GM21528 (cell line): ENCODE data around the gene ITGA7.
"Not testable (repeated sequence)": the region's sequence is repeated elsewhere in the genome, so short reads cannot be mapped to it uniquely, and the experiment has no call there.

Experiments
- ATAC-seq: cut with Tn5 transposase; IDR thresholded peaks from one replicate; pipeline ENCODE4 v1.9.1; 2021; ENCODE audit warnings: mild to moderate bottlenecking, moderate library complexity; ENCODE audit not compliant: unreplicated experiment, low FRiP score

Gene ITGA7

DNA sequence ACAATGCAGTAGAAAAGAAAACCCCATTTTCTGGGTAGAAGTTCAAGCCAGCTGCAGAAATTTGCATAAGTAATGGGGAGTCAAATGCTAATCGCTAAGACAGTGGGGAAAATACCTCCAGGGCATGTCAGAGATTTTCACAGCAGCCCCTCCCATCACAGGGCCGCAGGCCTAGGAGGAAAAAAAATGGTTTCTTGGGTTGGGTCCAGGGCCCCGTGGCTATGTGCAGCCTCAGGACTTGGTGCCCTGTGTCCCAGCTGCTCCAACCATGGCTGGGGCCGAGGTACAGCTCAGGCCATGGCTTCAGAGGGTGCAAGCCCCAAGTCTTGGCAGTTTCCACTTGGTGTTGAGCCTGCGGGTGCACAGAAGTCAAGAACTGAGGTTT lies 56.4 kb downstream of the ITGA7 start:
- no peak for ATAC-seq

DNA sequence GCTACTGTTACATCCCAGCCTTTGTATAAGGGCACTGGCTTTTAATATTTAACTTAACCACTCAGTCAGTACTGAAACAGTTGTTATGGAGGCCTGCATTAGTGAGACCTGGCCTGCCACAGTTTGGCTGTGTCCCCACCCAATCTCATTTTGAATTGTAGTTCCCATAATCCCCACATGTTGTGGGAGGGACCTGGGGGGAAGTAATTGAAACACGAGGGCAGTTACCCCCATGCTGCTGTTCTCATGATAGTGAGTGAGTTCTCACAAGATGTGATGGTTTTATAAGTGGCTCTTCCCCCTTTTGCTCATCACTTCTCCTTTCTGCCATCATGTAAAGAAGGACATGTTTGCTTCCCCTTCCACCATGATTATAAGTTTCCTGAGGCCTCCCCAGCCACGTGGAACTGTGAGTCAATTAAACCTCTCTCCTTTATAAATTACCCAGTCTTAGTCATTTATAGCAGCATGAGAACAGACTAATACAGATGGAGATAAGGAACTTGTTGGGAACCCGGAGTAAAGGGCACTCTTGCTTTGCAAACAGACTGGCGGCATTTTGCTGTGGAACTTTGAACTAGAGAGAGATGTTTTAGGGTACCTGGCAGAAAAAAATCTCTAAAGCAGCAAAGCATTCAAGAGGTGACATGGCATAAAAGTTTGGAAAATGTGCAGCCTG lies 56.9 kb downstream of the ITGA7 start:
- ATAC-seq, result not testable (repeated sequence)

DNA sequence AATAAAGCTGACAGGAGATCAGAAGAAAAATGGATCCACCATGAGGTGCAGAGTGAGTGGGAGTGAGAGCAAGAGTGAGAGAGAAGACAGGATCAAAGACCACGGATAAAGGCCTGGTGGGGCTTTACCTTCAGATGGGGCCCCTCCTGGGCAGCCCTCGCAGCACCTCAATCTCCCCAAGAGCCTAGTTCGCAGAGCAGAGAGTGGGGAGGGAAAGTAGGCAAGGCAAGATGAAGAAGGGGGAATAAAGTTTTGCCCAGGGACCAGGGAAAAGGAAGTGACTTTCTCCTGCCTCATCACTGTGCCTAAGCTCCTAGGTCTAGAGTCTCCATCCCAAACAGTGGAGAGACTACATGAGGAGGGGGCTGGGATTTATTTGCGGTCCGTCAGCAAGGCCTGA lies 60.7 kb downstream of the ITGA7 start:
- ATAC-seq, result no peak

DNA sequence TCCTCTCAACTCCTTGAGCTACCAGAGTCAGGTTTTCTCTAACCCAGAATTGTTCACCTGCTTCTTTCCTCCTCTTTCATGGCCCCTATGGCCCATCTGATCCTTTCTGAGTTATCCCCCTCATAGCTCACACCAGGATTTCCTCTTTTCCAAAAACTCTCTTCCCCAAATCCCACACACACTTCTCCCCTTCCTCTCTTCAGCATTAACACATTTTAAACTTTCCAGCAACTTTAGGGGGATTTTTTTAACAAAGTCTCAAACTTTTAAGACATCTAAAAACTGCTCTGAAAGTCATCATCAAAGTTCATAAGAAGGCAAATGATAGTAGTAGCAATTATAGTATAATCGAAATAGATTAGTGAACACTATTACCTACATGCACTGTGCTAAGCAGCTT lies 63.1 kb downstream of the ITGA7 start:
- no peak for ATAC-seq

DNA sequence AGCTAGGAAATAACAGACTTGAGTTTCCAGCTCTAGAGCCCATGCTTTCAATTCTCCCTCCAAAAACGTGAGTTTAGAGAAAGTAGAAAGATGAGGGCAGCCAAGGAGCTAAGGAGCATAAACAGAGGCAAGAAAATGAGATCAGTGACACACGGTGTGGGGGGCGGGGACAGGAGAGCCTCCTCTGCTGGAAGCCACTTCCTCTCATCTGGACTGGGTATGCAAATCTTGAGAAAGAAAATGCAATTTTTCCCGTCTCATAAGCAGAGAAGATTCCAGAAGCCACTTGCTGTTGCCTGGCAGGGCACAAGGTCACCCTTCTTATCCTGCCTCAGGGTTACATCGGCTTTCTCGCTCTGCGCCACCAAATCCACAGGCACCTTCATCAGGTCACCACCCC lies 65.0 kb downstream of the ITGA7 start:
- no peak for ATAC-seq

DNA sequence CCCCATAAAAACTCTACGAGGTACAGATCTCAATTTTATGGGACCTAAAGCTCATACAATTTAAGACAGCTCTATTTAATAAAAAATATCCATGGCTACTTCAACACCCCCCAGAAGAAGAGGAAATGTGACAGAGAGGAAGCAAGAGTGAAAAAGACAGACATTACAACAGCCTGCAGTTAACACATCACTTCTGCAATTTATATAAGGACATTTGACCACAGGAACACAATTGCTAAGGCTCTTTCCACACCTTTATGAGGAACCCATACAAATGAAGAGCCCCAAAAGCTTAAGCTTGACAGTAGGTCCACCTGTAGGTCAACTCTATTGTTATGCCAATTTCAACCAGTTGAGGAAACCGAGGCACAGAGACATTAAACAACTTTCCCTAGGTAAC lies 65.4 kb downstream of the ITGA7 start:
- ATAC-seq, result no peak

DNA sequence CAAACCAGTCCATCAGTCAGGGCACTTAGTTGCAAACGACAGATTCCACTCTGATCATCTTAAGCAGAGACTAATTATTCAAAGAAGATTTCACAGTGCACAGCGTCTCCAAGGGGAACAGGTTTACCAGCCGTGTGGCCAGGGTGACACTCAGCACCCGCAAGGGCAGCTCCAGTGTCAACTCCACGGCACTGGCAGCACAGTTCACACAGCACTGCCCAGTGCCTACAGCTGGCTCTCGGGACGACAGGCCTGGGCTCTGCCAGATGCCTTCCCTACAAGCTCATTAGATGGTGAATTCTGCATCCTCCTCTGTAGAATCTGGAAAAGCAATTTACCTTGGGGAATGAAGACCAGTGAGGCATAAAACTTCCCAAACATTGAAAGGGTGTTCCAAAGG lies 66.1 kb downstream of the ITGA7 start:
- ATAC-seq, result no peak

DNA sequence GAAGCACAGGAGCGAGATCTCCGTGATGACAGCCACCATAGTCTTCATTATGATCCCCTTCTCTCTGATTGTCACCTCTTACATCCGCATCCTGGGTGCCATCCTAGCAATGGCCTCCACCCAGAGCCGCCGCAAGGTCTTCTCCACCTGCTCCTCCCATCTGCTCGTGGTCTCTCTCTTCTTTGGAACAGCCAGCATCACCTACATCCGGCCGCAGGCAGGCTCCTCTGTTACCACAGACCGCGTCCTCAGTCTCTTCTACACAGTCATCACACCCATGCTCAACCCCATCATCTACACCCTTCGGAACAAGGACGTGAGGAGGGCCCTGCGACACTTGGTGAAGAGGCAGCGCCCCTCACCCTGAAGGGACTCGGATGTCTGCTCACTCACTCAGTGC lies 70.2 kb downstream of the ITGA7 start:
- ATAC-seq, result no peak

DNA sequence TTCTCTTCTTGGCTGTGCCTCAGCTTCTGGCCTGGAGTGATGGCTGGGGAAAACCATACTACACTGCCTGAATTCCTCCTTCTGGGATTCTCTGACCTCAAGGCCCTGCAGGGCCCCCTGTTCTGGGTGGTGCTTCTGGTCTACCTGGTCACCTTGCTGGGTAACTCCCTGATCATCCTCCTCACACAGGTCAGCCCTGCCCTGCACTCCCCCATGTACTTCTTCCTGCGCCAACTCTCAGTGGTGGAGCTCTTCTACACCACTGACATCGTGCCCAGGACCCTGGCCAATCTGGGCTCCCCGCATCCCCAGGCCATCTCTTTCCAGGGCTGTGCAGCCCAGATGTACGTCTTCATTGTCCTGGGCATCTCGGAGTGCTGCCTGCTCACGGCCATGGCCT lies 70.9 kb downstream of the ITGA7 start, which contains the start of gene OR10P1:
Gene OR10P1, plus strand, starts transcription at position 40 of the 400 bp plus-strand sequence. Its CDS starts 0 bp downstream, at position 40.
- ATAC-seq, result no peak

DNA sequence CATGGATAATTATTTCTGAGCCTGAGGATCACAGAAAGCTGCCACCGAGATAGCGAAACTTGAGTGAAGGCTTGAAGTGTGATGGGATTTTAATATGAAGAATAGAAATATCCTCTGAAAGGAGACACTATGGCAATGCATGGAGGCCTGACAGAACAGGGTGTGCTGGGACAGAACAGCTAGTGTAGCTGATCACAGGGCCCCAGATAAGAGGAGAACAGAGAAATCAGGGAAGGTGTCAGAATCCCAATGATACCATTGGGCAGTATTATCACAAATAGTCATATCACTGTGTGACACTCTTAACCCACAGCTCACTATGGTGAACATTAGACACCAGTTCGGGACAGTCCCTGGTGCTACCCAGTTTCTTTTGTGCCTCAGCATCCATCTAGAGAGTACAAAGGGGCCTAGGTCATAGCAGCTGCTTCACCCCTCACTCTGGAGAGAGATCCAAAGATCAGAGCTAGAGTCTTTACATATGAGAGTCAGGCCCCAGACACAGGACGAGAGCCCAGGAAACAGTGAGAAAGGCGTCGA lies 71.5 kb downstream of the ITGA7 start:
- ATAC-seq, result no peak
